ENCODE measurements around the gene SSBP1.

SSBP1 gene

GRCh38 chr7:141702047-141702567 lies 36.1 kb upstream of the SSBP1 start, which contains the start of gene DENND11:
Gene DENND11 (minus strand): TSS chr7:141702166. CDS start chr7:141702153, 13 bp downstream.
- no peak for TF ChIP-seq CTCF (IDR thresholded peaks at IDR 0.05; ENCODE audit: insufficient read depth, low read depth, low read length, missing control alignments)
- peak within 1 kb of the TSS; percentile 58 for H3K4me3 ChIP-seq (ENCODE audit: low read length)
- peak; percentile 64 for DNase-seq (ENCODE audit: low read depth)

DNA sequence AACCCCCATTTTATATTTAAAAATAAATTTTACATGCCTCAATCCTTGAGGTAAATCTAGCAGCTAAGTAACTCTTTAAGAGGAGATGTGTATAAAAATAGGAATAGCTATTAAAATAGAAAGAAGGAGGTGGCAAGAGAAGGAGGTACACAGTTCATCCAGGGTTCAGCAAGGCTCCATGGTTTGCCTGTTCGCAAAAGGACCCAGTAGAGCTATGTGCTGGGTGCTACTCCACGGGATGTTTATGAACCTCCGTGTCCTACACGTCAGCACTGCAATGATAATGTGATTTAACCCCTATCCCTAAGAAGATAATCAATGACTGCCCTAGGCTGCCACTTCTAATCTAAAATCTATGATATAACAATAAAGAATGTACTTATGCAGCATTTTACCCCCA lies 35.3 kb upstream of the SSBP1 start:
- peak overlapping the region; percentile 58 for H3K4me3 ChIP-seq (ENCODE audit: low read length)
- DNase-seq (ENCODE audit: low read depth): no peak
- TF ChIP-seq CTCF (IDR thresholded peaks at IDR 0.05; ENCODE audit: insufficient read depth, low read depth, low read length, missing control alignments): no peak

GRCh38 chr7:141704112-141704511 lies 34.0 kb upstream of the SSBP1 start:
- DNase-seq (ENCODE audit: low read depth): no peak
- TF ChIP-seq CTCF (IDR thresholded peaks at IDR 0.05; ENCODE audit: insufficient read depth, low read depth, low read length, missing control alignments): no peak

DNA sequence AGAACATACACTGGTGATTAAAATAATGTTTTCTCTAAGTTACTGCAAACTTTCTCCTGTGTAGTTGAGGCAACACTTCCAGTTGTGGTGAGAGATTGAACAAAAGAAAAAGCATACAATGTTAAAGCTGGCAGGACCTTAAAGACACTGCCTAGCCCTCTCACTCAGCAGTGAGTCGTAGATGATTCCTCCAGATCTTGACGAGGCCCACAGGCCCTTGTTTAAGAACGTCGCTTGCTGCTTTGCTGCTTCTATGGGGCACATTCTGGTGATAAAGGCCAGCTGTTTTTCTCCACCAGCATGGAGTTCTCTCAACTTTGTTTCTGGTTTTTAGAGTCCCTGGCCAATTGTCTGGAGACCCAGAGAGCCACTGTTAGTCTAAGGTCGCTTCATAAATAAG lies 33.4 kb upstream of the SSBP1 start:
- TF ChIP-seq CTCF (IDR thresholded peaks at IDR 0.05; ENCODE audit: insufficient read depth, low read depth, low read length, missing control alignments): no peak
- peak; percentile 65 for DNase-seq (ENCODE audit: low read depth)

More at GRCh38 chr7:141704112-141704511, 34.0 kb upstream of the SSBP1 start:
- H3K4me3 ChIP-seq (ENCODE audit: low read length): no peak overlapping the region

DNA sequence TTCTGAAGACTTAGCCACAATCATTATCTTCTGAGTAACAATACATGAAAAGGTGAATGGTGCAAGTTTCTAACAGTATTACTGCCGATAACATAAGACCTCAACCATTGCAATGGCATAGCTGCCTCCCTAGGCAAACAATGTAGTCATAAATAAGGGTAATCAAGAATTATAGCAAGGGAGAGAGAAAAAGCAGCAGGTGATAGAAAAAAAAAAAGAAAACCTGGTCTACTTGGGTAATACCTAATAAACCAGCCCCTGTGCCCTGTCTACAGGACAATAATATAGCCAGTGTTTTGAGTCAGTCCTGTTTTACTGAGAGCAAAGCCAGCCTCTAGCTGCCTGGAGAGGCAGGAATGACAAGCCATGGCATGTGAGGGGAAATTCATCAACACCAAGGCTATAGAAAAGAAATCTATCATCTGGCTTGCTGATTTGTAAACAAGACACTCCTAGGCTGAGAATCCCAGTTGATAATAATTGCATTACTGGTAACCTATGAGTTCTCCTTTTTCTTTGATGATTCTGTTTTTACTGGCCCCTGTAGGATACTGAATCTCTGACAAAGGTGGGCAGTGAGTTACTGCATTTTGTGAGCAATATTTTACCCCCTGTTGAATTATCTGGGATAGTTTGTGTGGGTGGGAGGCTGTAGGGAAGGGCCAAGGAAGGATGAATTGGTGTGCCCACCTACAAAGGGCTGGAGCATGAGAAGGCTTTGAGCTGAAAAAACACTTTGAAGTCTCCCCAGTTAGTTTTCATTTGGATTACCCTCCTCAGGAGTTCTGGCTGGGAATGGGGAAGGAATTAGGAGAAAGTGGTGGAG lies 31.7 kb upstream of the SSBP1 start:
- H3K4me3 ChIP-seq (ENCODE audit: low read length): no peak overlapping the region
- TF ChIP-seq CTCF (IDR thresholded peaks at IDR 0.05; ENCODE audit: insufficient read depth, low read depth, low read length, missing control alignments): no peak
- DNase-seq (ENCODE audit: low read depth): peak; percentile 90

More for the DNA sequence above, 33.4 kb upstream of the SSBP1 start:
- no peak overlapping the region for H3K4me3 ChIP-seq (ENCODE audit: low read length)

GRCh38 chr7:141708351-141708750 lies 29.8 kb upstream of the SSBP1 start, which contains the start of gene WEE2:
Gene WEE2 (plus strand): TSS chr7:141708353. CDS start chr7:141708759, 406 bp downstream.
- H3K4me3 ChIP-seq (ENCODE audit: low read length): no peak within 1 kb of the TSS
- no peak for TF ChIP-seq CTCF (IDR thresholded peaks at IDR 0.05; ENCODE audit: insufficient read depth, low read depth, low read length, missing control alignments)
- DNase-seq (ENCODE audit: low read depth): no peak

All from epithelial cell of esophagus (primary cell).